Aorta (tissue), 5 donors: Measurements from ENCODE around the gene IAPP. TPM values are rescaled to one million over a fixed set of nuclear protein-coding genes. Genes with fewer than 3 reads are reported as not detected.

Experiments
- ATAC-seq: fragments of 200-7000 bp; cut with Tn5 transposase; one replicate; pipeline ENCODE4 v1.9.1; 2022; ENCODE audit warnings: moderate library complexity; ENCODE audit not compliant: low FRiP score
- DNase-seq, 2 donors: peaks; one replicate each; pipeline ENCODE4 v3.0.0-alpha.2; 2020
- H3K27ac ChIP-seq, 2 donors: one replicate each; pipeline ENCODE4 v1.5.1; 2013; ENCODE audit warnings: low read length in 2 of 2, mild to moderate bottlenecking in 2 of 2, moderate library complexity in 2 of 2, control low read depth in 1 of 2, inconsistent platforms in 1 of 2, low read depth in 1 of 2
- H3K27me3 ChIP-seq, 2 donors: one replicate each; pipeline ENCODE4 v1.6.1; 2013; ENCODE audit warnings: control low read depth in 1 of 2, low read length in 1 of 2, mild to moderate bottlenecking in 1 of 2, moderate library complexity in 1 of 2; ENCODE audit not compliant: insufficient read depth in 2 of 2, control insufficient read depth in 1 of 2
- H3K36me3 ChIP-seq, 2 donors: one replicate each; pipeline ENCODE4 v1.6.1; 2013; ENCODE audit warnings: control low read depth in 1 of 2, low read length in 1 of 2, mild to moderate bottlenecking in 1 of 2; ENCODE audit not compliant: insufficient read depth in 2 of 2, control insufficient read depth in 1 of 2
- H3K4me1 ChIP-seq, 2 donors: one replicate each; pipeline ENCODE4 v1.6.1; 2013; ENCODE audit warnings: low read length in 2 of 2, control low read depth in 1 of 2, mild to moderate bottlenecking in 1 of 2, moderate library complexity in 1 of 2; ENCODE audit not compliant: insufficient read depth in 2 of 2, control insufficient read depth in 1 of 2
- H3K4me3 ChIP-seq, 2 donors: one replicate each; pipeline ENCODE4 v1.5.1; 2013; ENCODE audit warnings: low read length in 2 of 2, control low read depth in 1 of 2, mild to moderate bottlenecking in 1 of 2
- H3K9me3 ChIP-seq: one replicate; pipeline ENCODE4 v1.6.1; 2013; ENCODE audit warnings: mild to moderate bottlenecking, low read length; ENCODE audit not compliant: control insufficient read depth
- WGBS, 2 donors: extraction: QIAGEN DNeasy Blood & Tissue Kit; methylation state at CpG; one replicate each; pipeline ENCODE4 v1.1.7; 2013; 5-methylcytosine and 5-hydroxymethylcytosine counted together
- intact Hi-C, 2 donors: fragments of 100-400 bp; cut with DNase I; formaldehyde crosslinking; loops; one replicate each; pipeline versions ENCODE4 v1.14.2 to v1.15.0; 2022
- long read RNA-seq, 2 donors: library from polyadenylated mRNA; unstranded; transcript quantifications; one replicate each; pipeline ENCODE4 v2.0.0, GENCODE V29; 2020 to 2021
- polyA plus RNA-seq, 2 donors: library from polyadenylated mRNA; stranded (reverse); fragments of 200-250 nt; gene quantifications; one replicate each; pipeline ENCODE4 v1.2.3, GENCODE V29; 2013
- total RNA-seq, 2 donors: library from RNA; stranded (reverse); fragmentation: NEBNext Ultra II Directional; extraction: Animal tissue kit (Norgen Biotek cat#: 25700); gene quantifications; one replicate each; pipeline ENCODE4 v1.2.1, GENCODE V29; 2021
- donor health status: healthy with polysubstance abuse.
- donor health status: Bipolar disorder and iron deficiency.
- donor health status: DM: no; HTN: no; CAD: no.
- donor health status: DM: no; HTN: no; CAD: no.
- donor health status: DM: yes; HTN: yes; CAD: no.

IAPP gene
- total RNA-seq (not detected), polyA plus RNA-seq (under 1 TPM in 1 of 2 donors, not detected in 1; 0.36 TPM)
- long read RNA-seq, donor 1, result 0 reads
- long read RNA-seq, donor 2, result 0 reads

- ATAC-seq, result no peak
- Histone ChIP-seq H3K4me1 (no peaks in the 10 kb centered on the region), H3K27me3 (peaks cover 0 to 1% of the 10 kb centered on the region in 2 donors), H3K9me3 (no peaks in the 10 kb centered on the region), H3K27ac (no peak within 1 kb of the TSS), H3K36me3 (no peaks in the 10 kb centered on the region), H3K4me3 (no peak within 1 kb of the TSS)
- no peak for DNase-seq
- intact Hi-C loops, result no loop called here
- WGBS, 2 donors, result 85 to 87% methylated on average over 2 of the region's 2 CpGs
Observed at GRCh38 chr12:21372602-21373001, at the start of gene IAPP. TSS of gene IAPP (plus strand) at chr12:21372902. CDS start at chr12:21373352, 450 bp downstream.

- intact Hi-C loops, result no loop called here
Observed at GRCh38 chr12:21323736-21324135, 49.0 kb upstream of the IAPP start.

GRCh38 chr12:21324551-21324950 is 48.2 kb upstream of the IAPP start:
- intact Hi-C loops, result no loop called here
- Histone ChIP-seq H3K4me1 (no peaks in the 10 kb centered on the region), H3K27me3 (no peaks in the 10 kb centered on the region), H3K36me3 (no peaks in the 10 kb centered on the region), H3K4me3 (no peak overlapping the region), H3K9me3 (peaks cover 10% of the 10 kb centered on the region), H3K27ac (no peak overlapping the region)
- no peak for ATAC-seq
- 41 to 43% methylated on average over 1 of the region's 1 CpG for WGBS, 2 donors
- no peak for DNase-seq

More at GRCh38 chr12:21323736-21324135, 49.0 kb upstream of the IAPP start:
- Histone ChIP-seq H3K4me3 (no peak overlapping the region), H3K9me3 (peaks cover 10% of the 10 kb centered on the region), H3K27ac (no peak overlapping the region), H3K27me3 (no peaks in the 10 kb centered on the region), H3K36me3 (no peaks in the 10 kb centered on the region), H3K4me1 (no peaks in the 10 kb centered on the region)
- ATAC-seq, result no peak
- no peak for DNase-seq
- WGBS, 2 donors, result 38% methylated on average over 2 of the region's 2 CpGs

- peaks cover 10% of the 10 kb centered on the region for H3K9me3 ChIP-seq
- H3K4me1 ChIP-seq, result no peaks in the 10 kb centered on the region
- ATAC-seq (no peak), DNase-seq (no peak)
- intact Hi-C loops, result no loop called here
- H3K36me3 ChIP-seq, result no peaks in the 10 kb centered on the region
- no peak overlapping the region for H3K27ac ChIP-seq
- no peak overlapping the region for H3K4me3 ChIP-seq
- no peaks in the 10 kb centered on the region for H3K27me3 ChIP-seq
Observed at GRCh38 chr12:21328578-21328977, 44.1 kb upstream of the IAPP start.

- DNase-seq, result no peak
- Histone ChIP-seq H3K9me3 (peaks cover 8% of the 10 kb centered on the region), H3K4me3 (no peak overlapping the region), H3K27ac (no peak overlapping the region), H3K4me1 (peaks cover 0 to 4% of the 10 kb centered on the region in 2 donors), H3K27me3 (no peaks in the 10 kb centered on the region), H3K36me3 (no peaks in the 10 kb centered on the region)
- 34 to 44% methylated on average over 1 of the region's 1 CpG for WGBS, 2 donors
- intact Hi-C loops, result no loop called here
- no peak for ATAC-seq
Observed at GRCh38 chr12:21330682-21331253, 41.9 kb upstream of the IAPP start.

GRCh38 chr12:21334771-21335325 is 37.9 kb upstream of the IAPP start, which contains the start of gene SLCO1A2:
TSS of gene SLCO1A2 (minus strand) at chr12:21334917. CDS start at chr12:21334647, 270 bp downstream.
- DNase-seq, result no peak
- Histone ChIP-seq H3K27ac (no peak within 1 kb of the TSS), H3K27me3 (no peaks in the 10 kb centered on the region), H3K36me3 (no peaks in the 10 kb centered on the region), H3K4me3 (no peak within 1 kb of the TSS), H3K4me1 (peaks cover 0 to 4% of the 10 kb centered on the region in 2 donors), H3K9me3 (no peaks in the 10 kb centered on the region)
- intact Hi-C loops, result no loop called here
- 14 to 16% methylated on average over 3 of the region's 3 CpGs for WGBS, 2 donors
- no peak for ATAC-seq

- DNase-seq (no peak), ATAC-seq (no peak)
- H3K27ac ChIP-seq, result no peak overlapping the region
- peaks cover 0 to 4% of the 10 kb centered on the region in 2 donors for H3K4me1 ChIP-seq
- H3K9me3 ChIP-seq, result no peaks in the 10 kb centered on the region
- no peaks in the 10 kb centered on the region for H3K27me3 ChIP-seq
- intact Hi-C loops, result no loop called here
- WGBS, 2 donors, result 35 to 59% methylated on average over 5 of the region's 5 CpGs
- H3K36me3 ChIP-seq, result no peaks in the 10 kb centered on the region
- H3K4me3 ChIP-seq, result no peak overlapping the region
Observed at GRCh38 chr12:21336656-21337055, 36.0 kb upstream of the IAPP start.

GRCh38 chr12:21337453-21337852 is 35.2 kb upstream of the IAPP start:
- peaks cover 0 to 4% of the 10 kb centered on the region in 2 donors for H3K4me1 ChIP-seq
- H3K27ac ChIP-seq, result no peak overlapping the region
- intact Hi-C loops, result no loop called here
- ATAC-seq, result no peak
- no peak overlapping the region for H3K4me3 ChIP-seq
- H3K9me3 ChIP-seq, result no peaks in the 10 kb centered on the region
- DNase-seq, result no peak
- no peaks in the 10 kb centered on the region for H3K27me3 ChIP-seq
- H3K36me3 ChIP-seq, result no peaks in the 10 kb centered on the region
